ENCODE data around the gene RIMS4. TPM values are rescaled to one million over a fixed set of nuclear protein-coding genes. Genes with fewer than 3 reads are reported as not detected.

The RIMS4 gene
- total RNA-seq, 1 experiment from 2014 or later = 16.3 TPM

- Histone ChIP-seq H3K79me1 (ENCODE audit: insufficient read depth, low read depth, low read length, poor library complexity, severe bottlenecking) (no peaks in the 10 kb centered on the region), H4K8ac (replicated peaks; ENCODE audit: insufficient read length, low read depth, low read length) (no peak overlapping the region), H3K27ac (ENCODE audit: insufficient read length, low read depth, low read length) (no peak overlapping the region), H3K18ac (ENCODE audit: insufficient read length, low read depth, low read length) (no peak overlapping the region), H3K9me3 (ENCODE audit: control insufficient read depth, low read depth, low read length) (no peaks in the 10 kb centered on the region), H3T11ph (ENCODE audit: low read length) (no peak overlapping the region), H3K79me2 (ENCODE audit: insufficient read depth, low read length) (no peaks in the 10 kb centered on the region), H2BK120ac (ENCODE audit: low read depth, low read length, poor library complexity, severe bottlenecking) (no peak overlapping the region), H2BK20ac (ENCODE audit: low read depth, low read length, poor library complexity, severe bottlenecking) (no peak overlapping the region), H3K4me1 (ENCODE audit: insufficient read depth, low read length) (peaks cover 2% of the 10 kb centered on the region; the same call in 1 of the 2 replicates), H2BK15ac (ENCODE audit: low read depth, low read length) (no peak overlapping the region), H3K4ac (ENCODE audit: low read depth, low read length) (no peak overlapping the region), H4K91ac (ENCODE audit: insufficient read length, low read depth, low read length) (no peak overlapping the region), H2AK5ac (ENCODE audit: insufficient read length, low read length) (no peak overlapping the region), H3K56ac (ENCODE audit: insufficient read length, low read depth, low read length) (no peak overlapping the region), H4K5ac (ENCODE audit: insufficient read length, low read depth, low read length) (no peak overlapping the region), H2BK12ac (ENCODE audit: insufficient read length, low read depth, low read length) (no peak overlapping the region), H4K20me1 (ENCODE audit: control insufficient read depth, insufficient read depth, insufficient read length) (no peaks in the 10 kb centered on the region), H3K23me2 (ENCODE audit: insufficient read length, low read depth, low read length, poor library complexity, severe bottlenecking) (no peaks in the 10 kb centered on the region), H3K27me3 (ENCODE audit: insufficient read depth, low read length) (no peaks in the 10 kb centered on the region), H3K9ac (ENCODE audit: extremely low read depth, insufficient read length, low read length) (no peak overlapping the region), H3K14ac (ENCODE audit: insufficient read depth, low read length) (no peak overlapping the region), H3K23ac (ENCODE audit: insufficient read length, low read depth, low read length) (no peak overlapping the region), H2AFZ (ENCODE audit: low read length) (no peak overlapping the region), H2BK5ac (ENCODE audit: insufficient read length, low read length) (no peak overlapping the region), H3K4me2 (ENCODE audit: insufficient read depth, insufficient read length, low read length) (no peak overlapping the region)
- H3K4me3 Mint-ChIP-seq = no peak overlapping the region
- no CpG with 5 or more reads among the region's 5 CpGs for WGBS (ENCODE audit: extremely low coverage, insufficient read length, low lambda C conversion rate)
- no peak for TF ChIP-seq CTCF (conservative IDR thresholded peaks at IDR 0.05)
- H3K36me3 Mint-ChIP-seq (ENCODE audit: insufficient read depth in 1 of 3, low read depth in 3 of 3) = peaks cover 0 to 6% (median 4%) of the 10 kb centered on the region in 3 experiments; a peak in 6 of 7 replicates
- H3K9me3 Mint-ChIP-seq = peaks cover 4 to 5% of the 10 kb centered on the region in 2 experiments
- H3K27me3 Mint-ChIP-seq (ENCODE audit: low read depth) = peaks cover 12% of the 10 kb centered on the region; the same call in 1 of the 2 replicates
- DNase-seq = no peak
- no peak overlapping the region for H3K27ac Mint-ChIP-seq
- H3K4me1 Mint-ChIP-seq = 0 out of 4 replicates have a peak, but pooled peaks cover 0 to 4% of the 10 kb centered on the region in 2 experiments
Measured at GRCh38 chr20:44840826-44841225, 30.5 kb upstream of the RIMS4 start.

All from H9 (cell line).